HEK293T (cell line): ENCODE data around the gene RNF10.

Experiments
- ELF4 ChIP-seq: fragments of 450-650 bp; IDR thresholded peaks from 2 replicates; pipeline ENCODE4 v1.6.1; 2017; ENCODE audit warnings: antibody characterized with exemption
- HDGF ChIP-seq: fragments of 450-650 bp; IDR thresholded peaks from 2 replicates; pipeline ENCODE4 v1.6.1; 2017; ENCODE audit warnings: antibody characterized with exemption, borderline replicate concordance
- LEF1 ChIP-seq: fragments of 450-650 bp; IDR thresholded peaks from 2 replicates; pipeline ENCODE4 v1.6.1; 2017; ENCODE audit warnings: mild to moderate bottlenecking, borderline replicate concordance
- SP1 ChIP-seq: fragments of 450-650 bp; IDR thresholded peaks from 2 replicates; pipeline ENCODE4 v1.6.1; 2017
- TARDBP ChIP-seq: fragments of 450-650 bp; IDR thresholded peaks from 2 replicates; pipeline ENCODE4 v1.6.1; 2016
- ZNF384 ChIP-seq: fragments of 450-650 bp; IDR thresholded peaks from 2 replicates; pipeline ENCODE4 v1.6.1; 2016

DNA sequence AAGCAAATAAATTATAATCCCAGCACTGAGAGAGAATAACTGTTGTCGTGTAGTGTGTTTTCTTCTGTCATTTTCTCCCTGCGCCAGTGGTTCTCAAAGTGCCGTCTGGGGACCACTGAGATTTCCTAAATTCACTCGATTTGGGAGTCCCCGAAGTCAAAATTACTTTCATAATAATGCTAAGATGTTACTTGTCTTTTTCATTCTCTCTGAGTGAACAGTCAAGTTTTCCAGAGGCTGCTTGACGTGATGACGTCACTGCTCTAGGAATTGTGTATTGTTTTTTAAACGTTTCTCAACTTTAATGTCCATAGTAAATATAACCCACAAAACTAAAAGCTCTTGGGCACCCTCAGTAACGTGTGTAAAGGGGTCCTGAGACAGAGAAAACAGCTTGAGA lies 47.8 kb downstream of the RNF10 start:
- TF ChIP-seq ELF4 = no peak
- TF ChIP-seq SP1 = no peak
- TF ChIP-seq TARDBP = no peak
- TF ChIP-seq LEF1 = no peak
- no peak for TF ChIP-seq HDGF
- TF ChIP-seq ZNF384 = no peak
